ENCODE results near the gene DNER.

DNER gene

DNA sequence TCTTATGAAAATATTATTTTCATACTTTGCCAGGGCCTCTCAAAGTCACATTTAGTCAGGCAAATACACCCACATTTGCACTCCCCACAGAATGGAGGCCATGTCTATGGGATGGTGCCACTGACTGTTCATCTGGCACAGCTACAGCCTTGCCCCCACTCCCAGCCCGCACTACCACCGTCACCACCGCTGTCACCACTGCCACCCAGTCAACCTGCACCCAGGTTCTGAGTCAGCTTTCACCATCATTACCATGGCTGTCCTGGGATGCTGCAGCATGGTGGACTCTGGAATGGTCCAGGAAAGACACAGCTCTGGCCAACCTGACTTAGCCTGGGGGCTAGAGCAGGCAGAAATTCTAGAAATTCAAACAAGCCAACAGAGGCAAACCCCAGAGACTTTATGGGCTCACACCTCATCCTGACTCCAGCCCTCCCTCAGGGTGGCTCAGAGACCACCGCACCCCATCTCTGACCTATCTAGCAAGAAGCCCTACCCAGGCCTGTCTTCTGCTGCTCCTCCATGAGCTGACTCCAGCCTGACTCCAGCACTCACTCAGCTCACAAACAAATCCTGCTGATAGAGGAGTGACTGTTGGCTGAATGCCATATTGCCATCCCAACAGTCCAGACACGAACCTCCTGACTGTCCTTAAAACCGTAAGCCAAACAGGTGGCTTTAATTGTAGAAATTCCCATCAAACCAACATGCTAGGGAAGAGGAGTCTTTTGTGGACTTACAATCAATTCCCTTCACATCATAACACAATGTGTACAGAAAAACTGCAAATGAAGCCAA, 28.0 kb downstream of the DNER start:
- Histone ChIP-seq H3K27ac (no peak overlapping the region), H2AFZ (no peak overlapping the region), H3K4me1 (no peaks in the 10 kb centered on the region), H3K36me3 (ENCODE audit: control insufficient read depth, insufficient read depth, low read length) (no peaks in the 10 kb centered on the region), H3K4me3 (ENCODE audit: low read depth, low read length) (no peak overlapping the region), H3K79me2 (peaks cover 11% of the 10 kb centered on the region), H3K4me2 (ENCODE audit: low read length) (no peak overlapping the region), H3K27me3 (ENCODE audit: control insufficient read depth, insufficient read depth, low read length) (no peaks in the 10 kb centered on the region), H3K9ac (no peak overlapping the region), H3K9me3 (ENCODE audit: control insufficient read depth, low read length) (no peaks in the 10 kb centered on the region)
- TF ChIP-seq, protein P1, sequence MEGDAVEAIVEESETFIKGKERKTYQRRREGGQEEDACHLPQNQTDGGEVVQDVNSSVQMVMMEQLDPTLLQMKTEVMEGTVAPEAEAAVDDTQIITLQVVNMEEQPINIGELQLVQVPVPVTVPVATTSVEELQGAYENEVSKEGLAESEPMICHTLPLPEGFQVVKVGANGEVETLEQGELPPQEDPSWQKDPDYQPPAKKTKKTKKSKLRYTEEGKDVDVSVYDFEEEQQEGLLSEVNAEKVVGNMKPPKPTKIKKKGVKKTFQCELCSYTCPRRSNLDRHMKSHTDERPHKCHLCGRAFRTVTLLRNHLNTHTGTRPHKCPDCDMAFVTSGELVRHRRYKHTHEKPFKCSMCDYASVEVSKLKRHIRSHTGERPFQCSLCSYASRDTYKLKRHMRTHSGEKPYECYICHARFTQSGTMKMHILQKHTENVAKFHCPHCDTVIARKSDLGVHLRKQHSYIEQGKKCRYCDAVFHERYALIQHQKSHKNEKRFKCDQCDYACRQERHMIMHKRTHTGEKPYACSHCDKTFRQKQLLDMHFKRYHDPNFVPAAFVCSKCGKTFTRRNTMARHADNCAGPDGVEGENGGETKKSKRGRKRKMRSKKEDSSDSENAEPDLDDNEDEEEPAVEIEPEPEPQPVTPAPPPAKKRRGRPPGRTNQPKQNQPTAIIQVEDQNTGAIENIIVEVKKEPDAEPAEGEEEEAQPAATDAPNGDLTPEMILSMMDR (IDR thresholded peaks at IDR 0.05) = no peak

- H3K9me3 ChIP-seq (ENCODE audit: control insufficient read depth, low read length) = no peaks in the 10 kb centered on the region
- no peaks in the 10 kb centered on the region for H3K4me1 ChIP-seq
- H3K4me2 ChIP-seq (ENCODE audit: low read length) = no peak overlapping the region
- no peak overlapping the region for H3K9ac ChIP-seq
- no peak overlapping the region for H3K4me3 ChIP-seq (ENCODE audit: low read depth, low read length)
- H3K27me3 ChIP-seq (ENCODE audit: control insufficient read depth, insufficient read depth, low read length) = no peaks in the 10 kb centered on the region
- H2AFZ ChIP-seq = no peak overlapping the region
- TF ChIP-seq, protein P1 (IDR thresholded peaks at IDR 0.05) = no peak
- H3K36me3 ChIP-seq (ENCODE audit: control insufficient read depth, insufficient read depth, low read length) = no peaks in the 10 kb centered on the region
- H3K27ac ChIP-seq = no peak overlapping the region
- H3K79me2 ChIP-seq = peaks cover 11% of the 10 kb centered on the region
Observed at GRCh38 chr2:229684942-229685562, 29.3 kb downstream of the DNER start.

DNA sequence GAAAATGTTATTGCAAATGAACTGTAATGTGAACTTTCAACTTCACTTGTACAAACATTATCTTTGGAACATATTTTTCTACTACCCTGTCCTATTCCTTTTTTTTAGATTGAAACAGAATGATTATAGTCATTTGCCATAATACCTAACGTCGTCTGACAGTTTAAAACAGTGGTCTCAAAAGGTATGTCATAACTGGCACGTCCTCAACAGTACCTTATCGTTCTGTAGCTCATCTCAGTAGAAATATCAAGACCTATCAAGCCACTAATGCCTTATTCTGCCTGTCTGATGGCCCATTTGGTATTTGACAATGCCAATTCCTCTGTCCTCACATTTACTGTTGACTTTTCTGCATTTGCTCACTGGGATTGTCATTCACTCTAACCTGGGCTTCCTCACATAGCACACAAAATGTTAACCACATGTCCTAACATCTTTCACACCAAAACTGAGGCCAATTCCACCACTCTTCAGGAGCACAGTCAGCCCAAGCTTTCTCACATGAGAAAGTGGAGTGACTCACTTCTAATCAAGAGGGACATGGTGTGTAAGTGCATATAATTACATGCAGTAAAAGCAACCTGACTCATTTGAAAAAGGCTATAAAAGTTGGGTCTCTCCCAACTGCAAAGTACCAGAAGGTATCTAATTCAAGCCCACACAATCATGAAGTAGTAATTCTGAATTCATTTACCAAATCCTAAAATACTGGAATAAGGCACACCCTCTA, 34.8 kb downstream of the DNER start:
- Histone ChIP-seq H3K9ac (no peak overlapping the region), H3K27ac (no peak overlapping the region), H3K27me3 (ENCODE audit: control insufficient read depth, insufficient read depth, low read length) (no peaks in the 10 kb centered on the region), H3K4me2 (ENCODE audit: low read length) (no peak overlapping the region), H2AFZ (no peak overlapping the region), H3K9me3 (ENCODE audit: control insufficient read depth, low read length) (no peaks in the 10 kb centered on the region), H3K4me3 (ENCODE audit: low read depth, low read length) (no peak overlapping the region), H3K79me2 (no peaks in the 10 kb centered on the region), H3K4me1 (peaks cover 14% of the 10 kb centered on the region), H3K36me3 (ENCODE audit: control insufficient read depth, insufficient read depth, low read length) (no peaks in the 10 kb centered on the region)
- TF ChIP-seq, protein P1 (IDR thresholded peaks at IDR 0.05) = no peak

GRCh38 chr2:229675569-229675968, 38.8 kb downstream of the DNER start:
- peak overlapping the region; percentile 26 for H3K27ac ChIP-seq
- peaks cover 32% of the 10 kb centered on the region for H3K4me1 ChIP-seq
- no peaks in the 10 kb centered on the region for H3K9me3 ChIP-seq (ENCODE audit: control insufficient read depth, low read length)
- H3K36me3 ChIP-seq (ENCODE audit: control insufficient read depth, insufficient read depth, low read length) = no peaks in the 10 kb centered on the region
- H3K4me3 ChIP-seq (ENCODE audit: low read depth, low read length) = no peak overlapping the region
- H3K9ac ChIP-seq = no peak overlapping the region
- H3K27me3 ChIP-seq (ENCODE audit: control insufficient read depth, insufficient read depth, low read length) = no peaks in the 10 kb centered on the region
- H3K4me2 ChIP-seq (ENCODE audit: low read length) = no peak overlapping the region
- H2AFZ ChIP-seq = no peak overlapping the region
- TF ChIP-seq, protein P1 (IDR thresholded peaks at IDR 0.05) = no peak
- H3K79me2 ChIP-seq = no peaks in the 10 kb centered on the region
